MM.1S (cell line): ENCODE measurements around the gene IL1R2.

Source experiments
- CTCF ChIP-seq: fragments of 300-600 bp; sonication (generic); IDR thresholded peaks from 2 replicates; pipeline ENCODE4 v1.5.1; 2016; ENCODE audit warnings: antibody characterized with exemption, low read length, mixed read lengths
- EZH2 ChIP-seq: fragments of 300-600 bp; sonication (generic); optimal IDR thresholded peaks from 2 replicates; pipeline ENCODE3; 2017; ENCODE audit warnings: low read depth, mild to moderate bottlenecking, antibody characterized with exemption, low read length, mixed read lengths
- EZH2phosphoT487 ChIP-seq: fragments of 300-600 bp; sonication (generic); IDR thresholded peaks from 2 replicates; pipeline ENCODE4 v1.6.1; 2018; ENCODE audit warnings: antibody characterized with exemption, low read length

- no peak for TF ChIP-seq CTCF
- no peak for TF ChIP-seq EZH2
- no peak for TF ChIP-seq EZH2phosphoT487
Observed at GRCh38 chr2:101991721-101992145, at the start of gene IL1R2.
